Measurements from ENCODE around the gene STYK1. TPM values are rescaled to one million over a fixed set of nuclear protein-coding genes. Genes with fewer than 3 reads are reported as not detected.

STYK1 gene
- total RNA-seq = 2.5 and 4.6 TPM in 2 replicates

- DNase-seq (ENCODE audit: low read depth) = no peak
- H3K4me3 ChIP-seq (ENCODE audit: low read depth, low read length) = peak within 1 kb of the TSS; percentile 62
- peak; percentile 94 for TF ChIP-seq CTCF (conservative IDR thresholded peaks at IDR 0.05; ENCODE audit: low read depth, low read length)
Measured at GRCh38 chr12:10673659-10674384, at the start of gene STYK1. Gene STYK1, minus strand, starts transcription at chr12:10674052. Its CDS starts 39,434 bp downstream, at chr12:10634618.

- no peak for TF ChIP-seq CTCF (conservative IDR thresholded peaks at IDR 0.05; ENCODE audit: low read depth, low read length)
- peak within 1 kb of the TSS; percentile 92 for H3K4me3 ChIP-seq (ENCODE audit: low read depth, low read length)
- DNase-seq (ENCODE audit: low read depth) = no peak
Measured at GRCh38 chr12:10722905-10723746, 49.3 kb upstream of the STYK1 start, which contains the start of gene YBX3. Gene YBX3, minus strand, starts transcription at chr12:10723323. Its CDS starts 212 bp downstream, at chr12:10723111.

- peak overlapping the region; percentile 92 for H3K4me3 ChIP-seq (ENCODE audit: low read depth, low read length)
- TF ChIP-seq CTCF (conservative IDR thresholded peaks at IDR 0.05; ENCODE audit: low read depth, low read length) = peak; percentile 24
- no peak for DNase-seq (ENCODE audit: low read depth)
Measured at GRCh38 chr12:10722502-10722904, 48.7 kb upstream of the STYK1 start.

GRCh38 chr12:10721651-10722501 is 48.0 kb upstream of the STYK1 start:
- peak overlapping the region; percentile 92 for H3K4me3 ChIP-seq (ENCODE audit: low read depth, low read length)

GRCh38 chr12:10720974-10721650 is 47.3 kb upstream of the STYK1 start:
- no peak for DNase-seq (ENCODE audit: low read depth)
- TF ChIP-seq CTCF (conservative IDR thresholded peaks at IDR 0.05; ENCODE audit: low read depth, low read length) = no peak
- peak overlapping the region; percentile 92 for H3K4me3 ChIP-seq (ENCODE audit: low read depth, low read length)

More at GRCh38 chr12:10721651-10722501, 48.0 kb upstream of the STYK1 start:
- TF ChIP-seq CTCF (conservative IDR thresholded peaks at IDR 0.05; ENCODE audit: low read depth, low read length) = no peak
- peak; percentile 95 for DNase-seq (ENCODE audit: low read depth)

- DNase-seq (ENCODE audit: low read depth) = no peak
- no peak for TF ChIP-seq CTCF (conservative IDR thresholded peaks at IDR 0.05; ENCODE audit: low read depth, low read length)
- H3K4me3 ChIP-seq (ENCODE audit: low read depth, low read length) = peak overlapping the region; percentile 92
Measured at GRCh38 chr12:10719482-10719881, 45.6 kb upstream of the STYK1 start.
